DMS53 (cell line): ENCODE measurements around the gene HIBADH.
"Not testable (repeated sequence)": the region's sequence is repeated elsewhere in the genome, so short reads cannot be mapped to it uniquely, and the experiment has no call there.

Source experiments
- DNase-seq: peaks from one replicate; lab custom pipeline; 2025; lab: John Stamatoyannopoulos, UW

The HIBADH gene

GRCh38 chr7:27600247-27600646, 62.4 kb downstream of the HIBADH start:
- no peak for DNase-seq

- DNase-seq: no peak
Measured at GRCh38 chr7:27595009-27595408, 67.7 kb downstream of the HIBADH start.

GRCh38 chr7:27593226-27593625, 69.5 kb downstream of the HIBADH start:
- DNase-seq: no peak

- DNase-seq: no peak
Measured at GRCh38 chr7:27590416-27590815, 72.3 kb downstream of the HIBADH start.

GRCh38 chr7:27587429-27587828, 75.3 kb downstream of the HIBADH start:
- DNase-seq: peak; percentile 19

- peak; percentile 95 for DNase-seq
Measured at GRCh38 chr7:27586825-27587224, 75.9 kb downstream of the HIBADH start.

- no peak for DNase-seq
Measured at GRCh38 chr7:27585781-27586447, 76.8 kb downstream of the HIBADH start.

GRCh38 chr7:27581906-27582305, 80.8 kb downstream of the HIBADH start:
- no peak for DNase-seq

GRCh38 chr7:27581119-27581518, 81.6 kb downstream of the HIBADH start:
- no peak for DNase-seq

- no peak for DNase-seq
Measured at GRCh38 chr7:27579565-27579964, 83.1 kb downstream of the HIBADH start.

GRCh38 chr7:27578169-27578568, 84.5 kb downstream of the HIBADH start:
- DNase-seq: not testable (repeated sequence)

- peak; percentile 79 for DNase-seq
Measured at GRCh38 chr7:27576360-27576944, 86.2 kb downstream of the HIBADH start.

GRCh38 chr7:27575613-27576012, 87.1 kb downstream of the HIBADH start:
- no peak for DNase-seq

- DNase-seq: no peak
Measured at GRCh38 chr7:27569106-27569505, 93.6 kb downstream of the HIBADH start.

- no peak for DNase-seq
Measured at GRCh38 chr7:27567266-27567665, 95.4 kb downstream of the HIBADH start.

GRCh38 chr7:27564881-27565482, 97.7 kb downstream of the HIBADH start:
- DNase-seq: no peak

GRCh38 chr7:27560706-27561235, 101.9 kb downstream of the HIBADH start:
- DNase-seq: peak; percentile 19

GRCh38 chr7:27555670-27556069, 107.0 kb downstream of the HIBADH start:
- DNase-seq: no peak

- no peak for DNase-seq
Measured at GRCh38 chr7:27554826-27555225, 107.9 kb downstream of the HIBADH start.

GRCh38 chr7:27553273-27553672, 109.4 kb downstream of the HIBADH start:
- no peak for DNase-seq

GRCh38 chr7:27551803-27552400, 110.8 kb downstream of the HIBADH start:
- no peak for DNase-seq

- DNase-seq: no peak
Measured at GRCh38 chr7:27549606-27550005, 113.1 kb downstream of the HIBADH start.

GRCh38 chr7:27548304-27548703, 114.4 kb downstream of the HIBADH start:
- DNase-seq: peak; percentile 18
